Type B pancreatic cell (in vitro differentiated cells): ENCODE data around the gene STAB1. TPM values are rescaled to one million over a fixed set of nuclear protein-coding genes. Genes with fewer than 3 reads are reported as not detected.

Experiments used
- DNase-seq: peaks from one replicate; pipeline ENCODE4 v3.0.0; 2021; ENCODE audit warnings: mixed read lengths; ENCODE audit not compliant: unreplicated experiment; ENCODE audit errors: extremely low spot score
- H3K27ac Mint-ChIP-seq: 2 replicates; pipeline ENCODE4 v1.8.0; 2021; ENCODE audit warnings: mild to moderate bottlenecking, mixed read lengths
- H3K27me3 Mint-ChIP-seq: 2 replicates; pipeline ENCODE4 v1.8.0; 2021; ENCODE audit warnings: mixed read lengths
- H3K36me3 Mint-ChIP-seq: 2 replicates; pipeline ENCODE4 v1.8.0; 2021; ENCODE audit warnings: mixed read lengths
- H3K4me1 Mint-ChIP-seq: one replicate; pipeline ENCODE4 v1.8.0; 2021; ENCODE audit warnings: mixed read lengths; ENCODE audit not compliant: unreplicated experiment
- H3K4me3 Mint-ChIP-seq: 2 replicates; pipeline ENCODE4 v1.8.0; 2021; ENCODE audit warnings: mild to moderate bottlenecking, mixed read lengths
- H3K9me3 Mint-ChIP-seq: 2 replicates; pipeline ENCODE4 v1.8.0; 2021; ENCODE audit warnings: mixed read lengths
- CTCF ChIP-seq: fragments of 200-600 bp; sonication (generic); conservative IDR thresholded peaks from 2 replicates; pipeline ENCODE4 v1.5.0; 2021; ENCODE audit warnings: antibody characterized with exemption, mild to moderate bottlenecking
- total RNA-seq: library from RNA; stranded (reverse); gene quantifications from 2 replicates; pipeline ENCODE4 v1.2.1, GENCODE V29; 2021; ENCODE audit warnings: low replicate concordance

Gene STAB1
- total RNA-seq, 1 donor from 2014 or later, result not detected

- Mint-ChIP-seq H3K27me3 (no peaks in the 10 kb centered on the region), H3K4me1 (peaks cover 9% of the 10 kb centered on the region), H3K27ac (no peak overlapping the region), H3K4me3 (no peak overlapping the region), H3K9me3 (no peaks in the 10 kb centered on the region), H3K36me3 (peaks cover 12% of the 10 kb centered on the region)
- no peak for TF ChIP-seq CTCF
- DNase-seq, result no peak
Observed at GRCh38 chr3:52554026-52554755, 59.1 kb downstream of the STAB1 start.

GRCh38 chr3:52555056-52555455 is 59.9 kb downstream of the STAB1 start:
- Mint-ChIP-seq H3K27ac (no peak overlapping the region), H3K36me3 (peaks cover 17% of the 10 kb centered on the region), H3K4me3 (no peak overlapping the region), H3K27me3 (no peaks in the 10 kb centered on the region), H3K9me3 (no peaks in the 10 kb centered on the region), H3K4me1 (peaks cover 9% of the 10 kb centered on the region)
- DNase-seq, result no peak
- TF ChIP-seq CTCF, result no peak

GRCh38 chr3:52557011-52557960 is 62.1 kb downstream of the STAB1 start:
- Mint-ChIP-seq H3K4me1 (peaks cover 9% of the 10 kb centered on the region), H3K4me3 (no peak overlapping the region), H3K9me3 (no peaks in the 10 kb centered on the region), H3K36me3 (peaks cover 21% of the 10 kb centered on the region), H3K27ac (no peak overlapping the region), H3K27me3 (no peaks in the 10 kb centered on the region)
- no peak for TF ChIP-seq CTCF
- DNase-seq, result no peak

- no peak for TF ChIP-seq CTCF
- no peak for DNase-seq
- H3K27ac Mint-ChIP-seq, result no peak overlapping the region
- H3K4me1 Mint-ChIP-seq, result peaks cover 9% of the 10 kb centered on the region
- no peaks in the 10 kb centered on the region for H3K27me3 Mint-ChIP-seq
- H3K36me3 Mint-ChIP-seq, result peaks cover 30% of the 10 kb centered on the region
- H3K4me3 Mint-ChIP-seq, result no peak overlapping the region
- no peaks in the 10 kb centered on the region for H3K9me3 Mint-ChIP-seq
Observed at GRCh38 chr3:52558436-52558835, 63.3 kb downstream of the STAB1 start.

- H3K4me3 Mint-ChIP-seq, result no peak overlapping the region
- H3K27me3 Mint-ChIP-seq, result no peaks in the 10 kb centered on the region
- H3K27ac Mint-ChIP-seq, result no peak overlapping the region
- peaks cover 4% of the 10 kb centered on the region for H3K4me1 Mint-ChIP-seq
- DNase-seq, result no peak
- TF ChIP-seq CTCF, result no peak
- H3K9me3 Mint-ChIP-seq, result no peaks in the 10 kb centered on the region
- H3K36me3 Mint-ChIP-seq, result peaks cover 31% of the 10 kb centered on the region
Observed at GRCh38 chr3:52561028-52561747, 66.0 kb downstream of the STAB1 start.
